HG03280 (cell line): ENCODE results near the gene NCDN.
A peak's percentile ranks its signal among the peaks of the same experiment; 100 is the strongest.

Experiments used
- ATAC-seq: cut with Tn5 transposase; IDR thresholded peaks from one replicate; pipeline ENCODE4 v1.9.1; 2021; ENCODE audit warnings: mild to moderate bottlenecking, moderate library complexity; ENCODE audit not compliant: unreplicated experiment

NCDN gene

GRCh38 chr1:35554266-35555211 is 3.1 kb upstream of the NCDN start:
- no peak for ATAC-seq

- ATAC-seq = no peak
Observed at GRCh38 chr1:35555212-35555584, 2.4 kb upstream of the NCDN start.

GRCh38 chr1:35555601-35556477 is 1.8 kb upstream of the NCDN start:
- no peak for ATAC-seq

GRCh38 chr1:35556484-35557117 is 998 bp upstream of the NCDN start:
- ATAC-seq = no peak

- ATAC-seq = peak; percentile 74
Observed at GRCh38 chr1:35557118-35557610, 435 bp upstream of the NCDN start, which contains the start of gene KIAA0319L. Gene KIAA0319L (minus strand): TSS chr1:35557403. CDS start chr1:35554491, 2,912 bp downstream.

- no peak for ATAC-seq
Observed at GRCh38 chr1:35558374-35559316, 1.0 kb downstream of the NCDN start.

GRCh38 chr1:35559317-35559944 is 1.8 kb downstream of the NCDN start:
- no peak for ATAC-seq

GRCh38 chr1:35560256-35561225 is 2.9 kb downstream of the NCDN start:
- ATAC-seq = no peak

- ATAC-seq = no peak
Observed at GRCh38 chr1:35561297-35561971, 3.8 kb downstream of the NCDN start.

GRCh38 chr1:35561972-35562680 is 4.5 kb downstream of the NCDN start:
- ATAC-seq = no peak

GRCh38 chr1:35563166-35563565 is 5.6 kb downstream of the NCDN start:
- no peak for ATAC-seq

GRCh38 chr1:35564037-35564883 is 6.7 kb downstream of the NCDN start:
- ATAC-seq = peak; percentile 45

GRCh38 chr1:35564884-35565741 is 7.5 kb downstream of the NCDN start:
- no peak for ATAC-seq

- no peak for ATAC-seq
Observed at GRCh38 chr1:35565742-35566133, 8.1 kb downstream of the NCDN start.

GRCh38 chr1:35567947-35568558 is 10.5 kb downstream of the NCDN start:
- ATAC-seq = no peak
